SK-MEL-5 (cell line): Measurements from ENCODE around the gene GRPEL1. TPM values are rescaled to one million over a fixed set of nuclear protein-coding genes. Genes with fewer than 3 reads are reported as not detected.

Experiments
- DNase-seq: peaks from one replicate; pipeline ENCODE4 v3.0.0-alpha.2; 2016; ENCODE audit warnings: low read depth, low spot score
- in situ Hi-C: cut with HindIII; loops from 2 replicates; pipeline ENCODE4 v1.10.0; 2016; ENCODE audit warnings: low sequenced_read_pairs, high pct_unique_total_duplicates, low pct_unique_long_range_greater_than_20kb
- total RNA-seq: library from RNA; depleted of rRNA; stranded (reverse); fragments of >200 nt; shearing (Covaris generic); gene quantifications from 2 replicates; pipeline ENCODE4 v1.2.3, GENCODE V29; 2014

The GRPEL1 gene
- total RNA-seq, 1 experiment from 2014 or later, result 70.6 TPM

DNA sequence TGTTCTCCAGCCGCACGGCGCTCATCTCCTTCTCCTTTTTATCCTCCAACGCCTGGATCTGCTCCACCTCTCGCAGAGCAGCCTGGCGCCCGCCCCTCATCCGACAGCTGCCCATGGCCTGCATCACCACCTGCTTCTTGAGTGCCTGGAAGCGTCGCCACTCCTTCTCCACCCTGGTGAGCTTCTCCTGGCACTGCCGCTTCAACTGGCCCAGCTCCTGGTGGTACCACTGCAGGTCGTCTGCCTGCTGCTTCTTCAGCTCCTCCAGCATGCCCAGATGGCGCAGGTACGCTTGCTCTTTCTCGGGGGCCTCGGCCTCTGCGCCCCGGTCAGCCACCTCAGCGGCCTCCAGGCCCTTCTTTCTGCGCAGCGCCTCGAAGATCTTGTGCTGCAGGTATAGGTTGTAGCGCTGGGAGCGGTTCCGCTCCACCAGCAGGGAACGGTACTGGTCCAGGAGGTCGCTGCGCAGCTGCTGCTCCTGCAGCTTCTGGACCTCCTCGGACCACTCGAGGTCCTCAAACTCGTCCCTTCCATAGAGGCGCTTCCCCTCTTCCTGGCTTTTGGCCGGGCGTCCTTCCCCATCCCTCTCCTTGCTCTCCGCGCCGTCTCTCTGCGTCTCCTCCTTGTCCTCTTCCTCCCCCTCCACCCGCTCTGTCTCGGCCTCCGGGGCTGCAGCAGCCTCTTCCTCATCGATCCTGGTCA, 25.9 kb downstream of the GRPEL1 start:
- in situ Hi-C loops, result no loop called here

DNA sequence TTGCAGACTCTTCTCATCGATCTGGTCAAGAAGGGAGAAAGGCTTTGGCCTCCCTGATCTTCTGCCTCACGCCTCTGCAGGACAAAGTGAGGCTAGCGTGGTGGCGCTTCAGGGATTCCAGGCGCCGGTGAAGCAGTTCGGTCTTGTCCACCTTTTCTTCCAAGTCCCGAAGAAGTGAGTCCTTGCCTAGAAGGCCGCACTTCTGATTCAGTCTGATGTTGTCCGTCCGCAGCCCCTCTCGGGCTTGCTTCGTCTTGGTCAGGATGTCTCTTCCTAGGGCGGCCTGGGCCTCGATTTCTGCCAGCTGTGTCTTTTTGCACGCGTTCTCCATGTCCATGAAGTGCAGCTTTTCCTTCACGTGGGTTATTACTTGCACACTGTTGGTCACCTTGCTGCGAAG, 26.6 kb downstream of the GRPEL1 start:
- DNase-seq, result no peak
- in situ Hi-C loops, result no loop called here

More for the DNA sequence above, 25.9 kb downstream of the GRPEL1 start:
- DNase-seq, result no peak

DNA sequence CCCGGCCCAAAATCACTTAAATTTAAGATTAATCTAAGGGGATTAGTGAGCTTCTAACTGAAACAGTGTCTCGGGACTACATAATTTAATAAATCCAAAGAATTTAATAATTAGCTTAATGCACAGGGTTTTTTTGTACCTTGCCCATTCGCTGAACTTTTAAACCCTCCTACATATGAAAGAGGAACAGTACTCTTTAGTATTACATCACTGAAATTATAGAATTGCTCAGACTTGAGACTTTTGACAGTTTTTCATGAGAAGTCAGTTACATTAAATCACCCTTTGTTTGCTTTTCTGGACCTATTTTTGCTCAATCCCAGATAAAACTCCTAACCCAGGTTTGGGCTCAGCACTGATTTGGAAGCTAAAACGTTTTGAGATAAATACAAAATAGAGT, 27.1 kb downstream of the GRPEL1 start:
- in situ Hi-C loops, result no loop called here
- no peak for DNase-seq

DNA sequence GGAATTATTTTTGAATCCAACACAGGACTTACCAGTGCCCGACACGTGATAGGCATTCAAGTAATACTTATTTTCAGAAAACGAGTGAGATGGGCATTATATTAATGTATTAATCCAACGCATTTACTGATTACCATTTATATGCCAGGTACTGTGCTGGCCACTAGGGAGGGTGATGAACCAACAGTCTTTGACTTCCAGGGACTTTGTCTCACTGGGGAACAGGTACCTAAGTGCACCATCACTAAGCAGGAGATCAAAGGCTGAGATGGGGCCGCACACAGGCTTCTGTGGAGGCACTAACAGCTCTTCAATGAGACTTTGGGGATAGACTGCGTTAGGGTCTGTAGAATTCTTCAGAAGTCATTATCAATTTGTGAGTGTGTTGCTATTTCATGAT, 30.4 kb downstream of the GRPEL1 start:
- DNase-seq, result no peak
- in situ Hi-C loops, result no loop called here

DNA sequence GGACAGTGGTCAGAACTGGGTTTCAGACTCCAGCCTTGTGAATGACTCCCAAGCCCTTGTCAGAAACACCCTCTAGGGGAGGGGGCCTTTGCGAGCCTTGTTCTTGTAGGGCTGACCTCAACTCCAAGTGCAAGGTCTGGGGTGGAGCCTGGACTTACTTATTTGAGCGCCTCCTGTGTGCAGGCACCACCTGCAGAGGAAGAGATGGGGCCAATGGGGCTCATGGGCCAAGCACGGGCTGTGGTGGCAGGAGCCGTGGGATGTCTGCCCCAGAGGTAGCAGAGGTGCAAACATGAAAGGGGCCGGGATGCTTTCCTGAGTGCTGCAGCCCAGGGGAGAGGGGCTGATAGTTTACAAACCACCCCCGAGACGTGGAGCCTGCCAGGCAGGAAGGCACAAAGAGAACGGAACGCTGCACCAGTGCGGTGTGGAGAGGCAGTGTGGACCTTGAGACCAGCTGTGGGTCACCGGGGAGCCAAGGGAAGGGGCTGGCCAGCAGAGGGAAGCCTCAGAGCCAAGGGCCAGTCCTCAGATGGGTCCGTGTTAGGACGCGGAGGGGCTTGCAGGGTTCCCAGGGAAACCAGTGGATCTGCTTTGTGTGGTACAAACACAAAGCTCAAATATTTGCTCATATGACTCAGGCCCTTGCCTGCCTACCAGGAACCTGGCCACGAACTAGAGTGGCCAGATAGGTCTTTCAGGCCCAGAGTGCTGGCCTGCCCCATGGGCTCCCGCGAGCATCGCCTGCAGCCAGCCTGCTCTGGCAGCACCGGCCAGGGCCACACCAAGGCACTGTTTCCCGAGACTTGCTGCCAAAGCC, 33.4 kb downstream of the GRPEL1 start:
- in situ Hi-C loops, result no loop called here
- DNase-seq, result no peak

DNA sequence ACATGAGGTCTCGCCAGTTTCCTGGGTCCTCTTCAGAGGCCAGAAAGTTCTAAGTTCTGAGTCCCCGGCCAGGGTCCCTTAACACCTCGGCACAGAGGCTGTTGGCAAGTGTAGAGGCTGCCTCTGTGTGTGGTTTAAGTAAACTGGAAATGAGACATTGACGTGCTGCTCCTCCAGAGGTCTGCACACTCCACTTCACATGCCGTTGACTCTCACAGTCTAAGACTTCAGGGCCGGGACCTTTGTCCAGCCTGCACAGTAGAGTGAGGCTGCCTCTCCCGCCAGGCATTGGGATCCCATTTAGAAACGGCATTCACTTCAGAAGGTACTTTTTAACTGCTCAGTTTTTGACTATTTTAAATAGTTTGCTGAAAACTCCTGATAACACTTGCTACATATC, 35.3 kb downstream of the GRPEL1 start:
- in situ Hi-C loops, result no loop called here
- DNase-seq, result no peak

DNA sequence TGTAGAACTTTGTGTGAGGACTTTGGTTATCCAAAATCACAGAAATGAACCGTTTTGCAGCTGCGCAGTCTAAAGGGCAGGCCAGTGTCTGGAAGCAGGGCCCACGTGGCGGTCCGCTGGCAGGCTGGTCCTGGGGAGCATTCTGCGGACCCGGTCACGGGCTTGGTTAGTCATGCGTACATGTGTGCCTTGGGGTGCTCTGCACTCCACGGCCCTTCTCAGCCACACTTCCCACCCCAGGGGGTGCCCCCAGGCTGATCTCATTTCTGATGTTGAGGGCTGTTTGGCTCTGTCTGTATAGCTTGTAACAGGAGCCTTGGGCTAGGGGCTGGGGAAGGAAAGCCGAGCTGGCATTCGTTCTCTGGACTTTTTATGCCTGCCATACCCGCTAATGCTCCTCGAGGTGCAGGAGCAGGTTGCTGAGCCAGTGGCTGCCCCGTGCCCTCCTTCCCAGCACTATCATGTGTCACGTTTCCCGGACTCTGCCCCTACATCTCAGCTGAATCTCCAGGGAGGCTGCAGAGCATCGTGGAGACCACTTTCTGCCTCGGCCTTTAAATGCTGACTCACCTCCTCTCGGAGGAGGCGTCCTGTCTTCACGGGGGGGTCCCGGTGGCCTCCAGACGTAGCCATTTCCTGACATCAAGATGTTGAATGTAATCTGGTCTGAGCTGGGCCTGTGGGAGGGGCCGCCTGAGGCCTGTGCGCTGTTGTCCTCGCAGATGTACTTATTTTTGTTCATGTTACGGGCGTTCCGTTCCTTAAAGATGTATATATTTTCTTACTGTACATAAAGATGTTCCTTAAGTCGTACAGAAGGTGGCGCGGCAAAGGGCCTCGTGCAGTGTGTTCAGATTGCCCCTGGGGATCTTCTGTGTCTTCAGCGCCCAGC, 36.1 kb downstream of the GRPEL1 start:
- in situ Hi-C loops, result no loop called here
- no peak for DNase-seq

DNA sequence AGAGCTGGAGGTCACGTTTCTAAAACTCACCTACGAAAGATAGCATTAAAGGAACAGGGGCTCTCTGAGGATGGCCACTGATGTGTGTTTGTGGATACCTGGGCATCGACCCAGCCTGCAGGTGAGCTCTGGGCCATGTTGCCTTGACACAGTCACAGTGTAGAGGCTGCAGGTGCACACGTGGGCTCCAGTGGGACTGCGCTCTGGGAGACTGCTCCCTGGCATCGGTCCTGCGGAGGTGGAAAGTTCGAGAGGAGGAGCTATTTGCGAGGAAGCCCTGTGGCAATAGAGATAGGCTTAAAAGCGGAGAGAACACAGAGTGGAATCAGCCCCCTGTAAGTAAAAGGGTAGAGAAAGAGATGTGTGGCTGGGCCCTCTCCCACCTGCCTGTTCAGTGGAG, 37.0 kb downstream of the GRPEL1 start:
- DNase-seq, result no peak
- in situ Hi-C loops, result no loop called here

DNA sequence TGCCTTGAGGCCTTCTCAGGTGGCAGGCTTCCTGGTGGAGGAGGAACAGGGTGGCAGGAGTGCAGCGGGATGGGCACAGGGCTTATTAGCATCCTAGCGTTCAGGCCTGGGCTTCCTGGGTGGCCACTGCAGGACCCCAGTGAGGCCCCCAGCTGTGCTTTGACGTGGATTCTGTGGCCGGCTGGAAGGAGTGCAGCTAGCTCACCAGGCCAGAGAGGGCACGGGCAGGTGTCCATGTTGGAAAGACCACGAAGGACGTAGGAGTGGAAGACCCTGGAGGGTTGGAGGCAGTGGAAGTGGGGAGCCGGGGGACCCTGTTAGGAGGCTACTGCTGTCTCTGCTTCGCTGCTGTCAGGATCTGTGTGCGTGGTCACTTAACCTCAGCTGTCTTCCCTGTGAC, 37.9 kb downstream of the GRPEL1 start:
- in situ Hi-C loops, result no loop called here

DNA sequence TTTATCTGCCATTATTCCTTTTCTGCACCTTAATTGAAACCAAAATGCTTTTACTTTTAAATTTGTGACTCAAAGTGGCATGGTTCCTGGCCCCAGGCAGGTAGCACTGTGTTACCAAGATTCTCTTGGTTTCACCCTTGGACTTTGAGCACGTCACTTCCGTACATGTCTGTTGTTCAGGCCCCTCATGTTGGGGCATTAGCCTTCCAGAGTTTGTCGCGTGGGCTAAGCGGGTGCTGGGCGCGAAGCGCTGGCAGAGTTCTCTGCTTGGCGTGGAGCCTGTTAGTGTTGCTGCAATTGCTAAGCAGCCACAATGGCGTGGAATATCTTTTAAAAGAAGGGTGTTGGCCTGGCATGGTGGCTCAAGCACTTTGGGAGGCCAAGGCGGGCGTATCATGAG, 38.7 kb downstream of the GRPEL1 start:
- no peak for DNase-seq
- in situ Hi-C loops, result no loop called here

More for the DNA sequence above, 37.9 kb downstream of the GRPEL1 start:
- DNase-seq, result no peak

DNA sequence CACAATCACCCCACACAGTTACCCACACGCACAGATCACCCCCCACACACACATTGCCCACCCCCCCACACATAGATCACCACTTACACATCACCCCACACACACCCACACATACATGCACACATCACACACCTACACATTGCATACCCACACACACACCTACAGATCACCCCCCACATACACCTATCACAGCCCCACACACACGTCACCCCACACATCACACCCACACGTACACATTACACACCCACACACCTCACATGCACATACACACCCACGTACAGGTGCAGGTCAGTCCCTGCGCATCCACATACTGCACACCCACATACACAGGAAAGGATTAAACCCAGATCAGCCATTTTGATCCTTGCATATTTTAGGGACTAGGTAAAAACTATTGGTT, 40.0 kb downstream of the GRPEL1 start:
- in situ Hi-C loops, result no loop called here

DNA sequence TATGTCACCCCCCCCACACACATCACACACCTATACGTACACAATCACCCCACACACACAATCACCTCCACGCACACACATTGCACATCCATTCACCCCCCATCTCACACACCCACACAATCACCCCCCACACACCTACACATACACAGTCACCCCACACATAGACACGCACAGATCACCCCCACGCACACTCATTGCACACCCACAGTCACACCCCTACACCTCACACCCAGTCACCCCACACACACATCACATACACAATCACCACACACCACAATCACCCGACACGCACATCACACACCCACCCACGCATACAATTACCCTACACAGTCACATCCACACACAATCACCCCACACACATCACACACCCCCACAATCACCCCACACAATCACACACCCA, 40.6 kb downstream of the GRPEL1 start:
- no peak for DNase-seq
- in situ Hi-C loops, result no loop called here

More for the DNA sequence above, 40.0 kb downstream of the GRPEL1 start:
- no peak for DNase-seq

DNA sequence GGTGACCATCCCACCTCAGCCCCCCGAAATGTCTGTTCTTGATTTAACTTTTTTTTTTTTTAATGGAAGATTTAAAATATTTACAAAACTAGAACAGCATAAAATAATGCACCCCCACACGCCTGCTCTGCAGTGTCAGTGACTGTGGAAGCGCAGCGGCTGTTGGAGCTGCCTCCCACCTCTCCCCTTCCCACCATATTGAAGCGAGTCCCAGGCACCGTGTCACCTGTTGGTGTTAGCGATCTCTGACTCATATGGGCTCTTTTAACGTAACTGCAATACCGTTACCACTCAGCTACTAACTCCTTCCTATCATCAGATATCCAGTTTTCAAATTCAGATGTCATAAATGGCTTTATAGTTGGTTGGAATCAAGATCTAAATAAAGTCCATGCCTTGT, 41.8 kb downstream of the GRPEL1 start:
- DNase-seq, result no peak
- in situ Hi-C loops, result no loop called here

DNA sequence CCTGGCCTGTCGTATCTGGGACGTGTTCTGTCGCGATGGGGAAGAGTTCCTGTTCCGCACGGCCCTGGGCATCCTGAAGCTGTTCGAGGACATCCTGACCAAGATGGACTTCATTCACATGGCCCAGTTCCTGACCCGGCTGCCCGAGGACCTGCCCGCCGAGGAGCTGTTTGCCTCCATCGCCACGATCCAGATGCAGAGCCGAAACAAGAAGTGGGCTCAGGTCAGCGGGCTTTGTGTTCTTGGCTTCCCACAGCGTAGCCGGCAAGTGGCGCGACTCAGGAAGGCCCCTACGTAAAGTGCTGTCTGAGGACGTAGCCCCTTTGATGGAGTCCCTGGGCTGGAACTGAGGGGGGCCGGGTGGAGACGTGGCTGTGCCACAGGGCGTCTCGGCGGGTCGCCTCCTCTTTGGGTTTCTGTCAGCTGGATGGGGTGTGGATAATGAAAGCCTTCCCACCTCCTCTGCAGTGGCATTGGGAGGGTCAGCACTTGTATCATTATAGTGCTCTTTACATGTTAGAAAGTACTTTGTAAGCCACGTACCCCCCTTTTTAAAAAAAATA, 42.7 kb downstream of the GRPEL1 start:
- in situ Hi-C loops, result no loop called here
- DNase-seq, result no peak

DNA sequence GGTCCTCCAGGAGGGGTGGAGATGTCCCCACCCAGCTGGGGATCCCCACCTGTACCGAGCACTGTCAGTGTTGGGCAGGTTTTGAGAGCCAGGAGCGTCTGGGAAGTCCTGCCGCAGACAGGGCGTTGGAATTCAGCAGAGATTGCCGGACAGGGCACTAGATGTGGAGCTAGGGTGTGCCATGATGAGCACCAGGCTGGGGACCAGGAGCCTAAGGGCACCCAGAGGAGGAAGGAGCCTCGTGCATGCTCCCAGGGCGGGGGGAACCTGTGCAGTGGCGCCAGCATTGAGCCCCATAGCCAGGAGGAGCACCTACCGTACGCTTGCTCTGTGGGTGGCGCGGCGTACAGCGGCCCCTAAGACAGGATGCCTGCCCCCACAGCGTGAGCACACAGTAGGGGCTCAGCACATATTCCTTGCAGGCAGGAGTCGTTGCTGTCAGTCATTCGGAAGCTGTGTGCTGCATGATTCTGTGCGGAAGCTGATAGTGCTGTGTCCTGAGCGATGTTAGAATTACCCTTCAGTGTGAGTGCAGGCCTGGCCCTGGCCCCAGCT, 43.5 kb downstream of the GRPEL1 start:
- in situ Hi-C loops, result no loop called here

DNA sequence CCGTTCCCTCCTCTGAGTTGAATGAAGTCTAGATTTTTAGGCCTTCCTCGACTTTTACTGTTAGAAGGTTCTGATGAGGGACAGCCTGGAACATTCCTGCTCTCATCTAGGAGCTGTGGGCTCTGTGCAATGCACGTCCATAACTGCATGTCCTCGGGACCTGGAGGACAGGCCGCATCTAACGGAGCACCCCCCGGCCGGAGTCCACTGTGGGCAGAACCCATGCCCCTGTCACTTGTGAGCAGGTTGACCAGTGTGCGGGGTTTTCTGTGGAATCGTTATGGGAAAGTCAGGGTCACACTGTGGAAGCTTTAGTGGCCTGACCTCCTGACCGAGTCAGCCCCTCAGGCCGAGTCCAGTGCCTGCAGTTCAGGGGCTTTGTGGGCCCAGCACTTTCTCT, 44.0 kb downstream of the GRPEL1 start:
- in situ Hi-C loops, result no loop called here
- no peak for DNase-seq

More for the DNA sequence above, 43.5 kb downstream of the GRPEL1 start:
- DNase-seq, result no peak

DNA sequence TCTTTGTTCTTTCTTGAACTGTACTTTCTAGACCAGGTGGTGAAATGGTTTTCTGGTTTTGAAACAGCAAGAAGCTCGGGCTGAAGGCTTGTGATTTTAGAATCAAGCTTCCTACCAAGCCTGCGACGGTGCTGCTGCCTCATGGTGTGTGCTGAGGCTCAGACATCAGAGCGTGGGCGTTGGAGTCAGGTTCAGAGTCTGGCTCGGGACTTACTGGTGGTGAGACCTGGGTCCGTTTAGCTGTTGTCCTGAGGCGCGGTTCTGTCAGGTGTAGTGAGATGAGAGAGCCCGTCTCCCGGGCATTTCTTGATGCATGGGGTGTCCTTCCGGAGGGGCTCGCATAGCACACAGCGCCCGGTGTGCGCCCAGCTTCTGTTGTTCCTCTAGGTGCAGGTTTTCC, 44.4 kb downstream of the GRPEL1 start:
- DNase-seq, result no peak
- in situ Hi-C loops, result no loop called here
